PC-3 (cell line): ENCODE data around the gene GMDS. TPM values are rescaled to one million over a fixed set of nuclear protein-coding genes. Genes with fewer than 3 reads are reported as not detected.

ENCODE experiments used
- ATAC-seq: fragments of 200-7000 bp; cut with Tn5 transposase; 2 replicates; pipeline ENCODE4 v1.9.1; 2020; ENCODE audit warnings: mild to moderate bottlenecking, moderate library complexity
- BruUV-seq: library from RNA; stranded (reverse); fragments of 400-500 nt; replicated peaks from 2 replicates; lab custom pipeline; 2021; lab: Mats Ljungman, UMichigan
- CTCF ChIA-PET: fragments of 300-600 bp; sonication (Branson Sonifier 250); formaldehyde crosslinking; loops from one replicate; lab custom pipeline; 2022; ENCODE audit warnings: antibody characterized with exemption; lab: Charles Lee
- POLR2A ChIA-PET: fragments of 300-600 bp; sonication (Branson Sonifier 250); formaldehyde crosslinking; loops from one replicate; lab custom pipeline; 2022; ENCODE audit warnings: antibody characterized with exemption; ENCODE audit not compliant: unreplicated experiment; lab: Charles Lee
- DNase-seq: peaks from one replicate; pipeline ENCODE4 v3.0.0-alpha.2; 2015
- H2AFZ ChIP-seq: fragments of 300-600 bp; sonication (generic); 2 replicates; pipeline ENCODE4 v1.6.0; 2016; ENCODE audit warnings: antibody characterized with exemption, low read length
- H3F3A ChIP-seq: fragments of 300-600 bp; sonication (generic); one replicate; pipeline ENCODE4 v1.6.0; 2017; ENCODE audit warnings: antibody characterized with exemption, low read length, control low read depth, mild to moderate bottlenecking; ENCODE audit not compliant: unreplicated experiment
- H3K27ac ChIP-seq: fragments of 300-600 bp; sonication (generic); 2 replicates; pipeline ENCODE4 v1.5.1; 2016; ENCODE audit warnings: mild to moderate bottlenecking, low read length
- H3K27me3 ChIP-seq: fragments of 300-600 bp; sonication (generic); 2 replicates; pipeline ENCODE4 v1.6.1; 2016; ENCODE audit warnings: low read length, mixed read lengths
- H3K36me3 ChIP-seq: fragments of 300-600 bp; sonication (generic); 2 replicates; pipeline ENCODE4 v1.6.1; 2016; ENCODE audit warnings: low read depth, mixed run types, low read length, mixed read lengths
- H3K4me1 ChIP-seq: fragments of 300-600 bp; sonication (generic); 2 replicates; pipeline ENCODE4 v1.5.1; 2016; ENCODE audit warnings: low read length; ENCODE audit not compliant: insufficient read depth
- H3K4me2 ChIP-seq: fragments of 300-600 bp; sonication (generic); 2 replicates; pipeline ENCODE4 v1.6.0; 2016; ENCODE audit warnings: low read length
- H3K4me3 ChIP-seq: fragments of 300-600 bp; sonication (generic); 2 replicates; pipeline ENCODE4 v1.5.1; 2016; ENCODE audit warnings: mild to moderate bottlenecking, low read length, mixed read lengths
- H3K79me2 ChIP-seq: fragments of 300-600 bp; sonication (generic); 2 replicates; pipeline ENCODE4 v1.6.1; 2017; ENCODE audit warnings: low read length, mixed read lengths
- H3K9ac ChIP-seq: fragments of 300-600 bp; sonication (generic); 2 replicates; pipeline ENCODE4 v1.6.0; 2016; ENCODE audit warnings: mild to moderate bottlenecking, low read length
- H3K9me2 ChIP-seq: fragments of 300-600 bp; sonication (generic); replicated peaks from 2 replicates; pipeline ENCODE4 v1.6.1; 2016; ENCODE audit warnings: mixed run types, low read length, mixed read lengths
- H3K9me3 ChIP-seq: fragments of 300-600 bp; sonication (generic); 2 replicates; pipeline ENCODE4 v1.6.1; 2016; ENCODE audit warnings: low read length, mixed read lengths
- H4K20me1 ChIP-seq: fragments of 300-600 bp; sonication (generic); 2 replicates; pipeline ENCODE4 v1.6.1; 2016; ENCODE audit warnings: low read length, mixed read lengths
- EZH2 ChIP-seq: fragments of 300-600 bp; sonication (generic); IDR thresholded peaks from one replicate; pipeline ENCODE4 v1.6.1; 2017; ENCODE audit warnings: antibody characterized with exemption, mild to moderate bottlenecking, low read length; ENCODE audit not compliant: unreplicated experiment
- EZH2phosphoT487 ChIP-seq: fragments of 300-600 bp; sonication (generic); IDR thresholded peaks from 2 replicates; pipeline ENCODE4 v1.6.1; 2018; ENCODE audit warnings: mild to moderate bottlenecking, antibody characterized with exemption, low read length, borderline replicate concordance
- intact Hi-C: fragments of 100-400 bp; cut with micrococcal nuclease; formaldehyde crosslinking; loops from 2 replicates; pipeline ENCODE4 v1.9.0; 2023
- total RNA-seq: library from RNA; depleted of rRNA; stranded (reverse); fragments of >200 nt; gene quantifications from 2 replicates; pipeline ENCODE4 v1.2.3, GENCODE V29; 2014
- TF ChIP-seq, protein P1 (sequence below): fragments of 300-600 bp; sonication (generic); conservative IDR thresholded peaks from 2 replicates; pipeline ENCODE4 v1.5.1; 2017; ENCODE audit warnings: antibody characterized with exemption, low read depth, mild to moderate bottlenecking, low read length

The GMDS gene
- total RNA-seq, 1 experiment from 2014 or later: 18.3 TPM

GRCh38 chr6:2188856-2189384 lies 56.5 kb downstream of the GMDS start:
- TF ChIP-seq, protein P1, sequence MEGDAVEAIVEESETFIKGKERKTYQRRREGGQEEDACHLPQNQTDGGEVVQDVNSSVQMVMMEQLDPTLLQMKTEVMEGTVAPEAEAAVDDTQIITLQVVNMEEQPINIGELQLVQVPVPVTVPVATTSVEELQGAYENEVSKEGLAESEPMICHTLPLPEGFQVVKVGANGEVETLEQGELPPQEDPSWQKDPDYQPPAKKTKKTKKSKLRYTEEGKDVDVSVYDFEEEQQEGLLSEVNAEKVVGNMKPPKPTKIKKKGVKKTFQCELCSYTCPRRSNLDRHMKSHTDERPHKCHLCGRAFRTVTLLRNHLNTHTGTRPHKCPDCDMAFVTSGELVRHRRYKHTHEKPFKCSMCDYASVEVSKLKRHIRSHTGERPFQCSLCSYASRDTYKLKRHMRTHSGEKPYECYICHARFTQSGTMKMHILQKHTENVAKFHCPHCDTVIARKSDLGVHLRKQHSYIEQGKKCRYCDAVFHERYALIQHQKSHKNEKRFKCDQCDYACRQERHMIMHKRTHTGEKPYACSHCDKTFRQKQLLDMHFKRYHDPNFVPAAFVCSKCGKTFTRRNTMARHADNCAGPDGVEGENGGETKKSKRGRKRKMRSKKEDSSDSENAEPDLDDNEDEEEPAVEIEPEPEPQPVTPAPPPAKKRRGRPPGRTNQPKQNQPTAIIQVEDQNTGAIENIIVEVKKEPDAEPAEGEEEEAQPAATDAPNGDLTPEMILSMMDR: no peak
- no peak for TF ChIP-seq EZH2
- TF ChIP-seq EZH2phosphoT487: no peak
- no peaks in the 10 kb centered on the region for H3K4me1 ChIP-seq
- no peak for DNase-seq
- POLR2A ChIA-PET: no interaction called here
- peaks cover 11% of the 10 kb centered on the region; the same call in 1 of the 2 replicates for H3K79me2 ChIP-seq
- no peaks in the 10 kb centered on the region for H3K9me2 ChIP-seq
- no peak overlapping the region for H3K9ac ChIP-seq
- CTCF ChIA-PET: no interaction called here
- intact Hi-C loops: no loop called here
- H3K27ac ChIP-seq: no peak overlapping the region
- no peaks in the 10 kb centered on the region for H3F3A ChIP-seq
- no peak overlapping the region for H3K4me3 ChIP-seq
- H3K9me3 ChIP-seq: no peaks in the 10 kb centered on the region
- H3K27me3 ChIP-seq: no peaks in the 10 kb centered on the region
- ATAC-seq: no peak
- H4K20me1 ChIP-seq: no peaks in the 10 kb centered on the region
- H3K36me3 ChIP-seq: no peaks in the 10 kb centered on the region
- BruUV-seq: no TSS peak
- H3K4me2 ChIP-seq: no peak overlapping the region
- no peak overlapping the region for H2AFZ ChIP-seq

GRCh38 chr6:2188397-2188796 lies 57.0 kb downstream of the GMDS start:
- Histone ChIP-seq H4K20me1 (no peaks in the 10 kb centered on the region), H3K4me2 (no peak overlapping the region), H2AFZ (no peak overlapping the region), H3K79me2 (peaks cover 11% of the 10 kb centered on the region; the same call in 1 of the 2 replicates), H3K9me3 (no peaks in the 10 kb centered on the region), H3K27ac (no peak overlapping the region), H3K4me3 (no peak overlapping the region), H3K36me3 (no peaks in the 10 kb centered on the region), H3K4me1 (no peaks in the 10 kb centered on the region), H3F3A (no peaks in the 10 kb centered on the region), H3K9ac (no peak overlapping the region), H3K9me2 (no peaks in the 10 kb centered on the region), H3K27me3 (no peaks in the 10 kb centered on the region)
- TF ChIP-seq, protein P1: no peak
- TF ChIP-seq EZH2 (no peak), EZH2phosphoT487 (no peak)
- DNase-seq (no peak), ATAC-seq (no peak)
- ChIA-PET POLR2A (no interaction called here), CTCF (no interaction called here)
- no TSS peak for BruUV-seq
- intact Hi-C loops: no loop called here

- no peak overlapping the region for H2AFZ ChIP-seq
- no peak overlapping the region for H3K9ac ChIP-seq
- H3K4me3 ChIP-seq: no peak overlapping the region
- ChIA-PET POLR2A (no interaction called here), CTCF (no interaction called here)
- no peak for DNase-seq
- H3K79me2 ChIP-seq: peaks cover 11% of the 10 kb centered on the region; the same call in 1 of the 2 replicates
- no peaks in the 10 kb centered on the region for H3F3A ChIP-seq
- no peaks in the 10 kb centered on the region for H4K20me1 ChIP-seq
- no peak overlapping the region for H3K4me2 ChIP-seq
- H3K9me2 ChIP-seq: no peaks in the 10 kb centered on the region
- no peak for ATAC-seq
- TF ChIP-seq EZH2: no peak
- TF ChIP-seq, protein P1: no peak
- TF ChIP-seq EZH2phosphoT487: no peak
- H3K27ac ChIP-seq: no peak overlapping the region
- no peaks in the 10 kb centered on the region for H3K4me1 ChIP-seq
- no peaks in the 10 kb centered on the region for H3K9me3 ChIP-seq
- H3K36me3 ChIP-seq: no peaks in the 10 kb centered on the region
- intact Hi-C loops: no loop called here
- no peaks in the 10 kb centered on the region for H3K27me3 ChIP-seq
- BruUV-seq: no TSS peak
These were observed 57.6 kb downstream of the GMDS start for GRCh38 chr6:2187826-2188225.
